Tibial nerve (tissue), 4 donors: Measurements from ENCODE around the gene LAMP5. TPM values are rescaled to one million over a fixed set of nuclear protein-coding genes. Genes with fewer than 3 reads are reported as not detected.

Source experiments
- DNase-seq, 2 donors: peaks; one replicate each; pipeline ENCODE4 v3.0.0-alpha.2; 2019; ENCODE audit warnings: low spot score in 2 of 2
- H3K27ac ChIP-seq, 4 donors: fragments of 200-600 bp; sonication (generic) in 3 of 4; one replicate each; pipeline ENCODE4 v1.5.1; 2017 to 2019; ENCODE audit warnings: mild to moderate bottlenecking in 1 of 4
- H3K27me3 ChIP-seq, 2 donors: fragments of 200-600 bp; sonication (generic) in 1 of 2; one replicate each; pipeline versions ENCODE4 v1.5.1 to v1.6.0; 2017 to 2019
- H3K36me3 ChIP-seq, 3 donors: fragments of 200-600 bp; sonication (generic); one replicate each; pipeline ENCODE4 v1.5.1; 2018 to 2019
- H3K4me1 ChIP-seq, 4 donors: fragments of 200-600 bp; sonication (generic) in 3 of 4; one replicate each; pipeline ENCODE4 v1.5.1; 2017 to 2019
- H3K4me3 ChIP-seq, 4 donors: fragments of 200-600 bp; sonication (generic) in 3 of 4; one replicate each; pipeline ENCODE4 v1.5.1; 2017 to 2019; ENCODE audit warnings: mild to moderate bottlenecking in 1 of 4, moderate library complexity in 1 of 4
- H3K9me3 ChIP-seq, 4 donors: fragments of 200-600 bp; sonication (generic) in 3 of 4; one replicate each; pipeline ENCODE4 v1.5.1; 2017 to 2019
- CTCF ChIP-seq, 5 experiments: fragments of 200-600 bp in 3 of 5; fragments of 450-650 bp in 2 of 5; sonication (generic) in 3 of 5; IDR thresholded peaks; one replicate each; pipeline ENCODE4 v1.5.1; 2016 to 2019; ENCODE audit warnings: antibody characterized with exemption in 5 of 5, mild to moderate bottlenecking in 3 of 5, moderate library complexity in 2 of 5
- EP300 ChIP-seq, 2 donors: sonication (generic); formaldehyde crosslinking; IDR thresholded peaks; one replicate each; pipeline ENCODE4 v1.6.1; 2017; ENCODE audit warnings: antibody characterized with exemption in 2 of 2, mild to moderate bottlenecking in 1 of 2
- POLR2A ChIP-seq, 2 donors: fragments of 450-650 bp; IDR thresholded peaks; one replicate each; pipeline ENCODE4 v1.6.1; 2017; ENCODE audit warnings: antibody characterized with exemption in 2 of 2, mild to moderate bottlenecking in 2 of 2, moderate library complexity in 2 of 2
- WGBS, 2 donors: methylation state at CpG; one replicate each; pipeline ENCODE4 v1.1.5; 2018; 5-methylcytosine and 5-hydroxymethylcytosine counted together
- total RNA-seq, 4 donors: library from RNA; depleted of rRNA; stranded (reverse); fragments of >200 nt; gene quantifications; one replicate each; pipeline ENCODE4 v1.1.0, GENCODE V29; 2016

Gene LAMP5
- total RNA-seq, 4 donors from 2014 or later, result 0.21 to 0.59 (median 0.44) TPM; not detected in 1

GRCh38 chr20:9516234-9516871 lies 2.0 kb downstream of the LAMP5 start:
- WGBS, 2 donors, result 26 to 33% methylated on average over 28 of the region's 28 CpGs
- DNase-seq, result no peak

DNA sequence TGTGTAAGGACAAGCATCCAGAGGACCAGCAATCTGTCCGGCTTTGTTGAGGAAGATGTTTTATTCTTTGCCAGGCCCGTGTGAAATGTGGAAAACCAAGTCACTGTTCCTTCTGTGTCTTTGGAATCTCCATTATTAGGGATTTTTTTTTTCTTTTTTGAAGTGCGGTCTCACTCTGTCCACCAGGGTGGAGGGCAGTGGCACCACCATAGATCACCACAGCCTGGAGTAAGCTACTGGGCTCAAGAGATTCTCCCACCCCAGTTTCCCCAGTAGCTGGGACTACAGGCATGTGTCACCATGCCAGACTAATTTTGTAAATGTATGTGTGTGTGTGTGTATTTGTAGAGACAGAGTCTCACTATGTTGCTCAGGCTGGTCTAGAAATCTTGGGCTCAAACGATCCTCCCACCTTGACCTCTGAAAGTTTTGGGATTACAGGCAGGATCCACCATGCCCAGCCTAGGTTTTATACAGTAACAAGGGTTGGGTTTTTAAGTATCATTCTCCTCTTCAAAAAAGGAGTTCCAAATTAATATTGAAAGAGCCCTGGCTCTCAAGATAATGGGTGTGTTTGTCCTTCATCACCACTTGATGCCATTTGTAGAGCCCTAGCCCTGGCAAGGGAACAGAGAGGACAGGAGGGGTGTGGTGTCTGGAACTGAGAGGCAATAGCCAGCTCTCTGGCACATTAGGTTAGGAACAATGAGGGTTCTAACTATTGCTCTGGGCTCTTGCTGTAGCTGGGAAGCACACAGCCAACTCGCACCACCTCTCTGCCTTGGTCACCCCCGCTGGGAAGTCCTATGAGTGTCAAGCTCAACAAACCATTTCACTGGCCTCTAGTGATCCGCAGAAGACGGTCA lies 3.1 kb downstream of the LAMP5 start:
- no peaks in the 10 kb centered on the region for H3K9me3 ChIP-seq
- H3K27me3 ChIP-seq, result peaks cover 0 to 71% of the 10 kb centered on the region in 2 donors
- DNase-seq, result no peak
- no peak for TF ChIP-seq EP300 (IDR thresholded peaks at IDR 0.05)
- TF ChIP-seq CTCF (IDR thresholded peaks at IDR 0.05), result no peak
- TF ChIP-seq POLR2A (IDR thresholded peaks at IDR 0.05), result no peak
- H3K4me1 ChIP-seq, result peaks cover 0 to 32% (median 8%) of the 10 kb centered on the region in 4 donors
- WGBS, 2 donors, result 70 to 79% methylated on average over 8 of the region's 8 CpGs
- no peak overlapping the region for H3K27ac ChIP-seq
- H3K36me3 ChIP-seq, result no peaks in the 10 kb centered on the region
- no peak overlapping the region for H3K4me3 ChIP-seq

More at GRCh38 chr20:9516234-9516871, 2.0 kb downstream of the LAMP5 start:
- H3K9me3 ChIP-seq, result no peaks in the 10 kb centered on the region
- H3K4me3 ChIP-seq, result peak overlapping the region in 1 of 4 donors; percentile 49
- no peaks in the 10 kb centered on the region for H3K36me3 ChIP-seq
- H3K27ac ChIP-seq, result no peak overlapping the region
- no peak for TF ChIP-seq POLR2A (IDR thresholded peaks at IDR 0.05)
- TF ChIP-seq EP300 (IDR thresholded peaks at IDR 0.05), result no peak
- TF ChIP-seq CTCF (IDR thresholded peaks at IDR 0.05), result no peak
- H3K27me3 ChIP-seq, result peaks cover 0 to 73% of the 10 kb centered on the region in 2 donors
- peaks cover 0 to 32% (median 8%) of the 10 kb centered on the region in 4 donors for H3K4me1 ChIP-seq

- peaks cover 0 to 67% of the 10 kb centered on the region in 2 donors for H3K27me3 ChIP-seq
- TF ChIP-seq EP300 (IDR thresholded peaks at IDR 0.05) (no peak), POLR2A (IDR thresholded peaks at IDR 0.05) (no peak), CTCF (IDR thresholded peaks at IDR 0.05) (no peak)
- no peak for DNase-seq
Observed at GRCh38 chr20:9518576-9519175, 4.3 kb downstream of the LAMP5 start.

GRCh38 chr20:9520086-9520485 lies 5.7 kb downstream of the LAMP5 start:
- no peaks in the 10 kb centered on the region for H3K36me3 ChIP-seq
- no peak for DNase-seq
- H3K4me3 ChIP-seq, result no peak overlapping the region
- 78 to 85% methylated on average over 4 of the region's 4 CpGs for WGBS, 2 donors
- no peak overlapping the region for H3K27ac ChIP-seq
- no peaks in the 10 kb centered on the region for H3K9me3 ChIP-seq
- peaks cover 0 to 19% (median 5%) of the 10 kb centered on the region in 4 donors for H3K4me1 ChIP-seq
- peaks cover 0 to 54% of the 10 kb centered on the region in 2 donors for H3K27me3 ChIP-seq
- TF ChIP-seq CTCF (IDR thresholded peaks at IDR 0.05) (no peak), POLR2A (IDR thresholded peaks at IDR 0.05) (no peak)

More at GRCh38 chr20:9518576-9519175, 4.3 kb downstream of the LAMP5 start:
- H3K27ac ChIP-seq, result no peak overlapping the region
- H3K9me3 ChIP-seq, result no peaks in the 10 kb centered on the region
- WGBS, 2 donors, result 66 to 70% methylated on average over 8 of the region's 8 CpGs
- no peaks in the 10 kb centered on the region for H3K36me3 ChIP-seq
- H3K4me3 ChIP-seq, result no peak overlapping the region
- peaks cover 0 to 32% (median 8%) of the 10 kb centered on the region in 4 donors for H3K4me1 ChIP-seq
